ENCODE data around the gene PPP2R5C.

The PPP2R5C gene

DNA sequence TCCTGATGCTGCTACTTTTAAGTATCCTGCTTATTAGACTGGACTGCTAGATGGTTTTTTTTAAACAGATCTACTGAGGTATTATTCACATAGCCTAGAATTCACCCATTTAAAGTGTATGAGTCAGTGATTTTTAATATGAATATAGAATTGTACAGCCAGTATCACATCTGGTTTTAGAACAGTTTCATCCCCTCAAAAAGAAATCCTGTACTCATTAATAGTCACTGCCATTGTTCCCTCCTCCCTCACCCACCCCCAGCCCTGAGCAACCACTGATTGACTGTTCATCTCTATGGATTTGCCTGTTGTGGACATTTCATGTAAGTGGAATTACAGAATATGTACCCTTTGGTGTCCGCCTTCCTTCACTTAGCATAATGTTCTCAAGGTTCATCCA is 98.4 kb downstream of the PPP2R5C start:
- peaks cover 93% of the 10 kb centered on the region for H3K79me2 ChIP-seq (ENCODE audit: control insufficient read depth, low read length)
- H3F3A ChIP-seq (ENCODE audit: control insufficient read depth, insufficient read depth) = no peaks in the 10 kb centered on the region
- no peak overlapping the region for H3K27ac ChIP-seq (ENCODE audit: low read depth, low read length)
- no peak for TF ChIP-seq EZH2phosphoT487 (IDR thresholded peaks at IDR 0.05; ENCODE audit: borderline replicate concordance, low read length)
- TF ChIP-seq CTCF (IDR thresholded peaks at IDR 0.05; ENCODE audit: low read depth, low read length, poor library complexity, severe bottlenecking) = no peak
- peaks cover 74% of the 10 kb centered on the region for H3K36me3 ChIP-seq (ENCODE audit: control insufficient read depth, low read length)
- H3K4me1 ChIP-seq (ENCODE audit: control insufficient read depth, low read length) = peaks cover 7% of the 10 kb centered on the region
- H3K27me3 ChIP-seq (ENCODE audit: control insufficient read depth, low read length) = no peaks in the 10 kb centered on the region
- no peaks in the 10 kb centered on the region for H3K9me3 ChIP-seq (ENCODE audit: control insufficient read depth, insufficient read depth, low read length)
- peaks cover 13% of the 10 kb centered on the region; the same call in 1 of the 2 replicates for H4K20me1 ChIP-seq (ENCODE audit: control insufficient read depth, insufficient read depth, low read depth, low read length)
- no peak overlapping the region for H3K4me3 ChIP-seq (ENCODE audit: low read length)
- no peak overlapping the region for H3K4me2 ChIP-seq (ENCODE audit: low read length)
- H3K9me2 ChIP-seq (replicated peaks; ENCODE audit: control insufficient read depth, low read length) = no peaks in the 10 kb centered on the region

GRCh38 chr14:101861464-101861863 is 100.0 kb downstream of the PPP2R5C start:
- no peaks in the 10 kb centered on the region; the same call in 1 of the 2 replicates for H3K4me1 ChIP-seq (ENCODE audit: control insufficient read depth, low read length)
- H3K27ac ChIP-seq (ENCODE audit: low read depth, low read length) = no peak overlapping the region
- peaks cover 93% of the 10 kb centered on the region for H3K79me2 ChIP-seq (ENCODE audit: control insufficient read depth, low read length)
- H4K20me1 ChIP-seq (ENCODE audit: control insufficient read depth, insufficient read depth, low read depth, low read length) = peaks cover 13% of the 10 kb centered on the region; the same call in 1 of the 2 replicates
- no peaks in the 10 kb centered on the region for H3K9me2 ChIP-seq (replicated peaks; ENCODE audit: control insufficient read depth, low read length)
- H3K36me3 ChIP-seq (ENCODE audit: control insufficient read depth, low read length) = peaks cover 61% of the 10 kb centered on the region
- H3K4me2 ChIP-seq (ENCODE audit: low read length) = no peak overlapping the region
- no peaks in the 10 kb centered on the region for H3F3A ChIP-seq (ENCODE audit: control insufficient read depth, insufficient read depth)
- no peak for TF ChIP-seq EZH2phosphoT487 (IDR thresholded peaks at IDR 0.05; ENCODE audit: borderline replicate concordance, low read length)
- no peak for TF ChIP-seq CTCF (IDR thresholded peaks at IDR 0.05; ENCODE audit: low read depth, low read length, poor library complexity, severe bottlenecking)
- H3K4me3 ChIP-seq (ENCODE audit: low read length) = no peak overlapping the region
- H3K9me3 ChIP-seq (ENCODE audit: control insufficient read depth, insufficient read depth, low read length) = no peaks in the 10 kb centered on the region
- no peaks in the 10 kb centered on the region for H3K27me3 ChIP-seq (ENCODE audit: control insufficient read depth, low read length)

DNA sequence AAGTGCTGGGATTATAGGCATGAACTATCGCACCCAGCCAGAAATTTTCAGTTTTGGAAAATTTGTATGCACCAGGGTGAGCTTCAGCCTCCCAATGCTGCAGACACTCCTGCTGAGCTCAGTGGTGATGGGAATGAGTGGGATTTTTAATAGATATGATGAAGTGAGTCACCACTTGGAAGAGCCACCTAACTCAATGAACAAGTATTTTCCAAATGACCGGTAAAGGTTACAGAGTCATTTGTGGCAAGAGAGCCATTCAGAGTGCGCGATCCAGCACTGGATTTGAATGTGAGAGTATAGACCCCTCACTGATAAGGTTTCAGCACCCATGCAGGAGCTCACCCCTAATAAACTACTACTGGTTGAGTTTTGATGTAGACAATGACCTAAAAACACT is 100.7 kb downstream of the PPP2R5C start:
- H3F3A ChIP-seq (ENCODE audit: control insufficient read depth, insufficient read depth) = no peaks in the 10 kb centered on the region
- peaks cover 55% of the 10 kb centered on the region for H3K36me3 ChIP-seq (ENCODE audit: control insufficient read depth, low read length)

More for the DNA sequence above, 100.7 kb downstream of the PPP2R5C start:
- Histone ChIP-seq H3K4me3 (ENCODE audit: low read length) (no peak overlapping the region), H4K20me1 (ENCODE audit: control insufficient read depth, insufficient read depth, low read depth, low read length) (peaks cover 13% of the 10 kb centered on the region; the same call in 1 of the 2 replicates), H3K9me2 (replicated peaks; ENCODE audit: control insufficient read depth, low read length) (no peaks in the 10 kb centered on the region), H3K4me1 (ENCODE audit: control insufficient read depth, low read length) (peaks cover 6% of the 10 kb centered on the region; the same call in 1 of the 2 replicates), H3K79me2 (ENCODE audit: control insufficient read depth, low read length) (peaks cover 94% of the 10 kb centered on the region), H3K27ac (ENCODE audit: low read depth, low read length) (no peak overlapping the region), H3K9me3 (ENCODE audit: control insufficient read depth, insufficient read depth, low read length) (no peaks in the 10 kb centered on the region), H3K4me2 (ENCODE audit: low read length) (no peak overlapping the region), H3K27me3 (ENCODE audit: control insufficient read depth, low read length) (no peaks in the 10 kb centered on the region)
- TF ChIP-seq CTCF (IDR thresholded peaks at IDR 0.05; ENCODE audit: low read depth, low read length, poor library complexity, severe bottlenecking) = no peak
- no peak for TF ChIP-seq EZH2phosphoT487 (IDR thresholded peaks at IDR 0.05; ENCODE audit: borderline replicate concordance, low read length)

Data from DOHH2 (cell line).